ENCODE results near the gene TRIM15. TPM values are rescaled to one million over a fixed set of nuclear protein-coding genes. Genes with fewer than 3 reads are reported as not detected.

The TRIM15 gene
- polyA plus RNA-seq, 1 donor (not counting 4 experiments of a cell fraction or from before 2014, with no cell fraction given) = not detected

- no peak overlapping the region for H3K4me3 ChIP-seq (ENCODE audit: control insufficient read depth in 2 of 3, extremely low read depth in 1 of 3, insufficient read depth in 2 of 3, low read depth in 1 of 3, low read length in 3 of 3)
- H3K27me3 ChIP-seq (ENCODE audit: control insufficient read depth, extremely low read depth, insufficient read depth, low read length) = peaks cover 44% of the 10 kb centered on the region
Observed at GRCh38 chr6:30131947-30132497, 31.3 kb upstream of the TRIM15 start.

GRCh38 chr6:30135147-30135546, 28.2 kb upstream of the TRIM15 start:
- no peak overlapping the region for H3K27ac ChIP-seq (ENCODE audit: control insufficient read depth, insufficient read depth, low read length)
- no peaks in the 10 kb centered on the region for H3K9me1 ChIP-seq (ENCODE audit: control insufficient read depth, extremely low read depth, insufficient read depth, low read length)
- FAIRE-seq (no peak), DNase-seq (ENCODE audit: low read depth, low spot score) (no peak)
- no peak overlapping the region for H3K4me2 ChIP-seq (ENCODE audit: control insufficient read depth, extremely low read depth, insufficient read depth, low read depth, low read length)
- H2AFZ ChIP-seq (ENCODE audit: control insufficient read depth, low read length) = no peak overlapping the region
- no peaks in the 10 kb centered on the region for H4K20me1 ChIP-seq (ENCODE audit: control insufficient read depth, extremely low read depth, insufficient read depth, low read length)
- no peaks in the 10 kb centered on the region for H3K79me2 ChIP-seq (ENCODE audit: control insufficient read depth, insufficient read depth, low read length)
- H3K9ac ChIP-seq (ENCODE audit: control insufficient read depth, extremely low read depth, insufficient read depth, low read length) = no peak overlapping the region
- H3K4me3 ChIP-seq (ENCODE audit: control insufficient read depth in 2 of 3, extremely low read depth in 1 of 3, insufficient read depth in 2 of 3, low read depth in 1 of 3, low read length in 3 of 3) = no peak overlapping the region
- no peaks in the 10 kb centered on the region for H3K9me3 ChIP-seq (ENCODE audit: control insufficient read depth, low read depth, low read length)
- no peaks in the 10 kb centered on the region for H3K36me3 ChIP-seq (ENCODE audit: control insufficient read depth in 2 of 2, extremely low read depth in 1 of 2, insufficient read depth in 2 of 2, low read length in 2 of 2)
- peaks cover 22% of the 10 kb centered on the region for H3K27me3 ChIP-seq (ENCODE audit: control insufficient read depth, extremely low read depth, insufficient read depth, low read length)
- TF ChIP-seq EZH2 (IDR thresholded peaks at IDR 0.05; ENCODE audit: low read length) (no peak), CTCF (optimal IDR thresholded peaks at IDR 0.05 in 1 of 3, IDR thresholded peaks at IDR 0.05 in 1 of 3, conservative IDR thresholded peaks at IDR 0.05 in 1 of 3; ENCODE audit: extremely low read depth in 1 of 3, insufficient read depth in 2 of 3, low read length in 3 of 3) (no peak)
- dilution Hi-C loops (cut with MboI; ENCODE audit: extremely low pct_ligation_motif_present, low sequenced_read_pairs) = loop anchor here (10.0 kb wide), 1 partner anchor 60 kb away; the partner anchor contains the start of gene RNF39
- H3K4me1 ChIP-seq (ENCODE audit: control insufficient read depth, extremely low read depth, insufficient read depth, low read length) = peaks cover 7% of the 10 kb centered on the region

More at GRCh38 chr6:30131947-30132497, 31.3 kb upstream of the TRIM15 start:
- TF ChIP-seq CTCF (optimal IDR thresholded peaks at IDR 0.05 in 1 of 3, IDR thresholded peaks at IDR 0.05 in 1 of 3, conservative IDR thresholded peaks at IDR 0.05 in 1 of 3; ENCODE audit: extremely low read depth in 1 of 3, insufficient read depth in 2 of 3, low read length in 3 of 3) (no peak), EZH2 (IDR thresholded peaks at IDR 0.05; ENCODE audit: low read length) (no peak)
- Histone ChIP-seq H3K27ac (ENCODE audit: control insufficient read depth, insufficient read depth, low read length) (no peak overlapping the region), H3K79me2 (ENCODE audit: control insufficient read depth, insufficient read depth, low read length) (no peaks in the 10 kb centered on the region), H3K36me3 (ENCODE audit: control insufficient read depth in 2 of 2, extremely low read depth in 1 of 2, insufficient read depth in 2 of 2, low read length in 2 of 2) (no peaks in the 10 kb centered on the region), H2AFZ (ENCODE audit: control insufficient read depth, low read length) (no peak overlapping the region), H3K9me1 (ENCODE audit: control insufficient read depth, extremely low read depth, insufficient read depth, low read length) (no peaks in the 10 kb centered on the region), H4K20me1 (ENCODE audit: control insufficient read depth, extremely low read depth, insufficient read depth, low read length) (no peaks in the 10 kb centered on the region), H3K9ac (ENCODE audit: control insufficient read depth, extremely low read depth, insufficient read depth, low read length) (no peak overlapping the region), H3K4me2 (ENCODE audit: control insufficient read depth, extremely low read depth, insufficient read depth, low read depth, low read length) (no peak overlapping the region), H3K4me1 (ENCODE audit: control insufficient read depth, extremely low read depth, insufficient read depth, low read length) (peaks cover 8% of the 10 kb centered on the region), H3K9me3 (ENCODE audit: control insufficient read depth, low read depth, low read length) (no peaks in the 10 kb centered on the region)
- DNase-seq (ENCODE audit: low read depth, low spot score) = no peak
- dilution Hi-C loops (cut with MboI; ENCODE audit: extremely low pct_ligation_motif_present, low sequenced_read_pairs) = loop anchor here (10.0 kb wide), 1 partner anchor 57 kb away; the partner anchor contains the start of gene RNF39
- FAIRE-seq = no peak
